GM04503 (cell line): ENCODE measurements around the gene CABCOCO1.

Source experiments
- DNase-seq: peaks from one replicate; pipeline ENCODE4 v3.0.0-alpha.2; 2012; ENCODE audit warnings: low read depth

The CABCOCO1 gene

GRCh38 chr10:61785473-61786105 lies 122.9 kb downstream of the CABCOCO1 start:
- no peak for DNase-seq

- no peak for DNase-seq
Observed at GRCh38 chr10:61786728-61787127, 124.0 kb downstream of the CABCOCO1 start.

GRCh38 chr10:61787170-61787569 lies 124.4 kb downstream of the CABCOCO1 start:
- DNase-seq, result no peak

GRCh38 chr10:61789031-61789430 lies 126.3 kb downstream of the CABCOCO1 start:
- DNase-seq, result no peak

- DNase-seq, result peak; percentile 84
Observed at GRCh38 chr10:61791216-61791615, 128.5 kb downstream of the CABCOCO1 start.

- DNase-seq, result no peak
Observed at GRCh38 chr10:61792097-61792716, 129.5 kb downstream of the CABCOCO1 start.

GRCh38 chr10:61792921-61793320 lies 130.2 kb downstream of the CABCOCO1 start:
- no peak for DNase-seq

GRCh38 chr10:61793760-61794703 lies 131.3 kb downstream of the CABCOCO1 start:
- no peak for DNase-seq

GRCh38 chr10:61795147-61795546 lies 132.4 kb downstream of the CABCOCO1 start:
- no peak for DNase-seq

- DNase-seq, result no peak
Observed at GRCh38 chr10:61795551-61795950, 132.8 kb downstream of the CABCOCO1 start.

- DNase-seq, result no peak
Observed at GRCh38 chr10:61796785-61797184, 134.1 kb downstream of the CABCOCO1 start.

GRCh38 chr10:61797304-61798153 lies 134.8 kb downstream of the CABCOCO1 start:
- DNase-seq, result no peak

GRCh38 chr10:61798713-61799112 lies 136.0 kb downstream of the CABCOCO1 start:
- no peak for DNase-seq

GRCh38 chr10:61801484-61801883 lies 138.8 kb downstream of the CABCOCO1 start:
- DNase-seq, result no peak

- no peak for DNase-seq
Observed at GRCh38 chr10:61803269-61803668, 140.5 kb downstream of the CABCOCO1 start.

- DNase-seq, result no peak
Observed at GRCh38 chr10:61804414-61804813, 141.7 kb downstream of the CABCOCO1 start.

GRCh38 chr10:61805091-61805490 lies 142.4 kb downstream of the CABCOCO1 start:
- DNase-seq, result no peak

- DNase-seq, result no peak
Observed at GRCh38 chr10:61810263-61810662, 147.5 kb downstream of the CABCOCO1 start.

GRCh38 chr10:61812052-61812721 lies 149.5 kb downstream of the CABCOCO1 start:
- DNase-seq, result no peak

GRCh38 chr10:61812920-61813319 lies 150.2 kb downstream of the CABCOCO1 start:
- no peak for DNase-seq

- DNase-seq, result no peak
Observed at GRCh38 chr10:61814160-61814559, 151.4 kb downstream of the CABCOCO1 start.
